ENCODE data around the gene LENG8. TPM values are rescaled to one million over a fixed set of nuclear protein-coding genes. Genes with fewer than 3 reads are reported as not detected.
"Not testable (repeated sequence)": the region's sequence is repeated elsewhere in the genome, so short reads cannot be mapped to it uniquely, and the experiment has no call there.

The LENG8 gene

GRCh38 chr19:54507038-54507717 lies 58.2 kb downstream of the LENG8 start:
- H3K4me2 ChIP-seq (ENCODE audit: low read length); H4K8ac ChIP-seq (ENCODE audit: low read depth, low read length); H3K56ac ChIP-seq (ENCODE audit: low read length); H2BK120ac ChIP-seq (ENCODE audit: low read depth, low read length); H3K27me3 ChIP-seq (ENCODE audit: insufficient read depth, low read length, poor library complexity); DNase-seq; H3K79me1 ChIP-seq (ENCODE audit: low read length); H3K79me2 ChIP-seq (ENCODE audit: control insufficient read depth, insufficient read depth, low read length); H4K5ac ChIP-seq (ENCODE audit: low read length); H3K36me3 ChIP-seq (ENCODE audit: control insufficient read depth, insufficient read depth, low read length); H2BK15ac ChIP-seq (replicated peaks; ENCODE audit: low read depth); H3K18ac ChIP-seq (ENCODE audit: low read length); H2AK5ac ChIP-seq (ENCODE audit: low read length); H2BK5ac ChIP-seq (ENCODE audit: low read length); H3K23ac ChIP-seq (ENCODE audit: low read length); H3K4me1 ChIP-seq (ENCODE audit: control insufficient read depth, low read depth, low read length); H3K4ac ChIP-seq (ENCODE audit: low read depth, low read length); H3K4me3 ChIP-seq (ENCODE audit: low read length); H3K9ac ChIP-seq (ENCODE audit: low read length); H3K27ac ChIP-seq (ENCODE audit: low read depth, low read length): not testable (repeated sequence)
- no CpG with 5 or more reads among the region's 15 CpGs for WGBS (ENCODE audit: extremely low coverage, insufficient coverage, low lambda C conversion rate)

- Histone ChIP-seq H2BK15ac (replicated peaks; ENCODE audit: low read depth) (no peak overlapping the region), H3K4me1 (ENCODE audit: control insufficient read depth, low read depth, low read length) (no peaks in the 10 kb centered on the region), H4K8ac (ENCODE audit: low read depth, low read length) (no peak overlapping the region), H3K36me3 (ENCODE audit: control insufficient read depth, insufficient read depth, low read length) (no peaks in the 10 kb centered on the region), H3K79me1 (ENCODE audit: low read length) (no peaks in the 10 kb centered on the region), H3K23ac (ENCODE audit: low read length) (no peak overlapping the region), H3K27me3 (ENCODE audit: insufficient read depth, low read length, poor library complexity) (no peaks in the 10 kb centered on the region), H2AK5ac (ENCODE audit: low read length) (no peak overlapping the region), H3K27ac (ENCODE audit: low read depth, low read length) (no peak overlapping the region), H3K79me2 (ENCODE audit: control insufficient read depth, insufficient read depth, low read length) (no peaks in the 10 kb centered on the region), H4K5ac (ENCODE audit: low read length) (no peak overlapping the region), H3K4me2 (ENCODE audit: low read length) (no peak overlapping the region), H3K9ac (ENCODE audit: low read length) (no peak overlapping the region), H3K4ac (ENCODE audit: low read depth, low read length) (no peak overlapping the region), H2BK120ac (ENCODE audit: low read depth, low read length) (no peak overlapping the region), H2BK5ac (ENCODE audit: low read length) (no peak overlapping the region), H3K4me3 (ENCODE audit: low read length) (no peak overlapping the region), H3K18ac (ENCODE audit: low read length) (no peak overlapping the region), H3K56ac (ENCODE audit: low read length) (no peak overlapping the region)
- no peak for DNase-seq
- WGBS (ENCODE audit: extremely low coverage, insufficient coverage, low lambda C conversion rate) = no CpG with 5 or more reads among the region's 12 CpGs
Observed at GRCh38 chr19:54507824-54508223, 58.8 kb downstream of the LENG8 start.

- not testable (repeated sequence) for H3K9ac ChIP-seq (ENCODE audit: low read length)
Observed at GRCh38 chr19:54508487-54508886, 59.5 kb downstream of the LENG8 start.

GRCh38 chr19:54509200-54509940 lies 60.4 kb downstream of the LENG8 start:
- H3K4me1 ChIP-seq (ENCODE audit: control insufficient read depth, low read depth, low read length); DNase-seq; H2AK5ac ChIP-seq (ENCODE audit: low read length); H3K4ac ChIP-seq (ENCODE audit: low read depth, low read length); H3K36me3 ChIP-seq (ENCODE audit: control insufficient read depth, insufficient read depth, low read length); H3K9ac ChIP-seq (ENCODE audit: low read length); H3K27me3 ChIP-seq (ENCODE audit: insufficient read depth, low read length, poor library complexity); H3K56ac ChIP-seq (ENCODE audit: low read length); H3K18ac ChIP-seq (ENCODE audit: low read length); H3K4me3 ChIP-seq (ENCODE audit: low read length); H2BK15ac ChIP-seq (replicated peaks; ENCODE audit: low read depth); H4K5ac ChIP-seq (ENCODE audit: low read length); H3K4me2 ChIP-seq (ENCODE audit: low read length); H2BK5ac ChIP-seq (ENCODE audit: low read length); H3K79me1 ChIP-seq (ENCODE audit: low read length); H3K27ac ChIP-seq (ENCODE audit: low read depth, low read length); H2BK120ac ChIP-seq (ENCODE audit: low read depth, low read length); H4K8ac ChIP-seq (ENCODE audit: low read depth, low read length); H3K79me2 ChIP-seq (ENCODE audit: control insufficient read depth, insufficient read depth, low read length); H3K23ac ChIP-seq (ENCODE audit: low read length): not testable (repeated sequence)
- WGBS (ENCODE audit: extremely low coverage, insufficient coverage, low lambda C conversion rate) = no CpG with 5 or more reads among the region's 21 CpGs

More at GRCh38 chr19:54508487-54508886, 59.5 kb downstream of the LENG8 start:
- H3K23ac ChIP-seq (ENCODE audit: low read length); H3K79me2 ChIP-seq (ENCODE audit: control insufficient read depth, insufficient read depth, low read length); H3K4me1 ChIP-seq (ENCODE audit: control insufficient read depth, low read depth, low read length); H2BK15ac ChIP-seq (replicated peaks; ENCODE audit: low read depth); H3K4me2 ChIP-seq (ENCODE audit: low read length); H3K36me3 ChIP-seq (ENCODE audit: control insufficient read depth, insufficient read depth, low read length); DNase-seq; H4K5ac ChIP-seq (ENCODE audit: low read length); H3K4ac ChIP-seq (ENCODE audit: low read depth, low read length); H4K8ac ChIP-seq (ENCODE audit: low read depth, low read length); H2AK5ac ChIP-seq (ENCODE audit: low read length); H3K27ac ChIP-seq (ENCODE audit: low read depth, low read length); H3K79me1 ChIP-seq (ENCODE audit: low read length); H2BK120ac ChIP-seq (ENCODE audit: low read depth, low read length); H3K56ac ChIP-seq (ENCODE audit: low read length); H2BK5ac ChIP-seq (ENCODE audit: low read length); H3K18ac ChIP-seq (ENCODE audit: low read length); H3K4me3 ChIP-seq (ENCODE audit: low read length); H3K27me3 ChIP-seq (ENCODE audit: insufficient read depth, low read length, poor library complexity): not testable (repeated sequence)
- WGBS (ENCODE audit: extremely low coverage, insufficient coverage, low lambda C conversion rate) = no CpG with 5 or more reads among the region's 3 CpGs

Small RNA genes lying within 50 kb of the gene (small RNA-seq; reads per million reads assigned to genes)
- gene AC245884.3 (ENCODE audit: insufficient read depth) = not detected

All from mesendoderm (in vitro differentiated cells).